BLaER1 treated with 17β-estradiol and CSF1 and Interleukin-3, amounts not matched to agents 10 nM and 100 nM (cell line): Measurements from ENCODE around the gene VPS54.
"Not testable (repeated sequence)": the region's sequence is repeated elsewhere in the genome, so short reads cannot be mapped to it uniquely, and the experiment has no call there.

Experiments used
- H3K27ac ChIP-seq, 11 experiments: shearing (Covaris generic); formaldehyde crosslinking; 2 replicates each; pipeline ENCODE4 v1.8.1; 2022
- H3K27me3 ChIP-seq, 11 experiments: shearing (Covaris generic); formaldehyde crosslinking; 2 replicates each; pipeline ENCODE4 v1.8.1; 2022
- H3K36me3 ChIP-seq, 11 experiments: shearing (Covaris generic); formaldehyde crosslinking; 2 replicates each; pipeline ENCODE4 v1.8.1; 2022
- H3K4me1 ChIP-seq, 10 experiments: shearing (Covaris generic); formaldehyde crosslinking; 2 replicates each; pipeline ENCODE4 v1.8.1; 2022
- H3K4me2 ChIP-seq, 11 experiments: shearing (Covaris generic); formaldehyde crosslinking; 2 replicates each; pipeline ENCODE4 v1.8.1; 2022
- H3K4me3 ChIP-seq, 10 experiments: shearing (Covaris generic); formaldehyde crosslinking; 2 replicates each; pipeline ENCODE4 v1.8.1; 2022
- H3K9ac ChIP-seq, 11 experiments: shearing (Covaris generic); formaldehyde crosslinking; 2 replicates each; pipeline ENCODE4 v1.8.1; 2022
- H3K9me3 ChIP-seq, 11 experiments: shearing (Covaris generic); formaldehyde crosslinking; replicated peaks in 1 of 11; 2 replicates each; pipeline ENCODE4 v1.8.1; 2022
- H4K20me1 ChIP-seq, 11 experiments: shearing (Covaris generic); formaldehyde crosslinking; 2 replicates each; pipeline ENCODE4 v1.8.1; 2022
- Cebpa-rat ChIP-seq, 11 experiments: shearing (Covaris generic); IDR thresholded peaks; 2 replicates each; pipeline ENCODE4 v1.8.1; 2022

Gene VPS54

DNA sequence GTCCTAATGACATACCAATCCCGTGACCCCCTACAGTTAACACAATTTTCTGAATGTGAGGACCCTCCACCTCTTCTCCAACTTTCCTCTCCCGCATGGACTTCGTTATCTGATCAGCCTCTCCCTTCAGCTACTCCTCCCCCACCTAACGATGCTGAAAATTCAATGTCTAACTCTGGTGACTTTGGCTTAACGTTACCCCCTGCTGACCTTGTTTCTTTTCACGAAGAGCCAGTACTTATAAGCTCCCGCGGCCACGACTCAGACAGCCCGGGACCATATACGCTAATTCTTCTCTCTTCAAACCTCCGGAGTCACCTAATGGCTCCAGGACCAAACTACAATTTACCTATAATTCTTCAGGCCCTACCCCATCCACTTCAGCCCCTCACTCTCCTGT lies 29.2 kb downstream of the VPS54 start:
- Histone ChIP-seq H3K9ac (no peak overlapping the region), H3K9me3 (peaks cover 34 to 48% (median 42%) of the 10 kb centered on the region in 11 experiments), H3K4me2 (no peak overlapping the region), H3K27ac (no peak overlapping the region), H4K20me1 (peaks cover 0 to 5% (median 0%) of the 10 kb centered on the region in 11 experiments; a peak in 2 of 22 replicates), H3K4me3 (no peak overlapping the region), H3K4me1 (peaks cover 0 to 22% (median 3%) of the 10 kb centered on the region in 10 experiments; a peak in 9 of 20 replicates), H3K27me3 (no peaks in the 10 kb centered on the region), H3K36me3 (peaks cover 8 to 43% (median 28%) of the 10 kb centered on the region in 11 experiments; a peak in 17 of 22 replicates)
- no peak for TF ChIP-seq Cebpa-rat (IDR thresholded peaks at IDR 0.05)

DNA sequence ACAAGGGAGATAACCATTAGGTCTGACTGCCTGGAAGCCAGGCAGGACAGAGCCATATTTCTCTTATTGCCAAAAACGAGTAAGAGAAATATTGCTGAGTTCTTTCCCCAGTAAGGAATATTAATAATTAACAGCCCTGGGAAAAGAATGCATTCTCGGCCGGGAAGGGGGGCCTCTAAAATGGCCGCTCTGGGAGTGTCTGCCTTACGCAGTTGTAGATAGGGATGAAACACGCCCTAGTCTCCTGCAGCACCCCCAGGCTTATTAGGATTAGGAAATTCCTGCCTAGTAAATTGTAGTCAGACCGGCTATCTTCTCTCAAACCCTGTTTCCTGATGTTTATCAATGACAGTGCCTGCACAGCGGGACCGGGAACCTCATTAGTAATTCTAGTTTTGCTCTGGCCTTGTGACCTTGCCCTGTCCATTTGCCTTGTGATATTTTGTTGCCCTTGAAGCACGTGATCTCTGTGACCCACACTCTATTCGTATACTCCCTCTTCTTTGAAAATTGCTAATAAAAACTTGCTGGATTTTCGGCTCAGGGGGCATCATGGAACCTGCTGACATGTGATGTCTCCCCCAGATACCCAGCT lies 30.3 kb downstream of the VPS54 start:
- H3K27me3 ChIP-seq, H3K4me3 ChIP-seq, H4K20me1 ChIP-seq, H3K4me2 ChIP-seq, H3K27ac ChIP-seq, H3K9ac ChIP-seq: not testable (repeated sequence)
- peaks cover 34 to 48% (median 42%) of the 10 kb centered on the region in 11 experiments for H3K9me3 ChIP-seq
- H3K36me3 ChIP-seq, result peaks cover 10 to 44% (median 29%) of the 10 kb centered on the region in 11 experiments; a peak in 19 of 22 replicates
- H3K4me1 ChIP-seq, result peaks cover 0 to 22% (median under 1%) of the 10 kb centered on the region in 10 experiments; a peak in 9 of 20 replicates

DNA sequence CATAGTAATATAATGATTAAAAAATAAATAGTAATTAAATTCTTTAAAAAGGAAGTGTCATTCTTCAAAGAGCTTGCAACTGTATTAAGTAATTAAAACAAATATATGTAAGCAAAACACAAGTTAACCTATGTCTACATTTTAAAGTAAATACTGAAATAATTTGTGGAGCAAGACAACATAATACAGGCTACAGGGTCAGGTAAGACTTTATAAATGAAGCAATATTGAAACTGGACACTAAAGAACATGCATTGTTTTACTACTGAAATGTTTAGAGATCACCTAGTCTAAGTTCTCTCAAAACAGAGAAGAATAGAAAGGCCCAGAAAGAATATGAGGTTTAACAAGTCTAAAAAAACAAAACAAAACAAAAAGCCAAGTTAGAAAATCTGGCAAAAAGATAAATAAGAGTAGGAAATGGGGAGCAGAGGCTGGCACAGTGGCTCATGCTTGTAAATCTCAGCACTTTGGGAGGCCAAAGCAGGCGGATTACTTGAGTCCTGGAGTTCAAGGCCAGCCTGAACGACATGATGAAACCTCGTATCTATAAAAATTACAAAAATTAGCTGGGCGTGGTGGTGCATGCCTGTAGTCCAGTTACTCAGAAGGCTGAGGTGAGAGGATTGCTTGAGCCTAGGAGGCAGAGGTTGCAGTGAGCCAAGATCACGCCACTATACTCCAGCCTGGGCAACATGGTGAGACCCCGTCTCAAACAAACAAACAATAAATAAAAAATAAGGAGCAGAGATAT lies 34.4 kb downstream of the VPS54 start:
- Histone ChIP-seq H4K20me1 (peaks cover 0 to 5% (median 0%) of the 10 kb centered on the region in 11 experiments; a peak in 2 of 22 replicates), H3K9me3 (peaks cover 11 to 17% (median 13%) of the 10 kb centered on the region in 11 experiments), H3K36me3 (peaks cover 31 to 55% (median 41%) of the 10 kb centered on the region in 11 experiments), H3K9ac (no peak overlapping the region), H3K27ac (peak overlapping the region in 2 of 11 experiments; percentile 44 to 51; a peak in 3 of 22 replicates), H3K4me3 (no peak overlapping the region), H3K4me2 (peak overlapping the region in 2 of 11 experiments; percentile 47 to 48; a peak in 3 of 22 replicates), H3K27me3 (no peaks in the 10 kb centered on the region), H3K4me1 (peaks cover 0 to 20% (median 0%) of the 10 kb centered on the region in 10 experiments; a peak in 5 of 20 replicates)
- TF ChIP-seq Cebpa-rat (IDR thresholded peaks at IDR 0.05), result no peak

DNA sequence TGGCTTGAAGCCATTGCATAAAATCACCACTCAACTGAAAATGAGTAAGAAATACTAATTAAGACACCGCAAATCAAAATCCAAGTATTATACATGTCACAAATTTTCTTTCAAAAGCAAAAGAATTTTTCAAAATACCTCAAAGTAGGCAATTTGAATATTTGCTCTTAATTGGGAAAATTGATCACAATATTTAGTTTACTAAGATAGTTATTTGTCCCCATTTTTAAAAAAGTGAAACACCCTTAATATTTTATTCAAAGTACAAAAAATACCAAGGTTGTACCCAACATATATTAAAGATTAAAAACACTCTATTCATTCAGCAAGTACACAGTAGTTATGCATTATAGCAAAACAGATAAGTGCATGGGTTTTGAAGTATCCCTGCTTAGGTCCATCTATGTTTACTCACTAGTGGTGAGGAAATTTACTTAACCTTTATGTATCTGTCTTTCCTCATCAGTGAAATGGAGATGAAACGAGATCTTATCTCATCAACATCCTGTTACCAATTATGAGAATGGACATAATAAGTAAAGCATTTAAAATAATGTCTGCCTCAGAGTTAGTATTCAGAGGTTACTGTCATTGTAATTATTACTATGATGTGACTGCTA lies 35.1 kb downstream of the VPS54 start:
- peaks cover 4 to 10% (median 6%) of the 10 kb centered on the region in 11 experiments for H3K9me3 ChIP-seq
- peaks cover 0 to 20% (median 0%) of the 10 kb centered on the region in 10 experiments; a peak in 5 of 20 replicates for H3K4me1 ChIP-seq
- H3K9ac ChIP-seq, result no peak overlapping the region
- H3K27me3 ChIP-seq, result no peaks in the 10 kb centered on the region
- H3K4me2 ChIP-seq, result no peak overlapping the region
- H3K36me3 ChIP-seq, result peaks cover 29 to 55% (median 46%) of the 10 kb centered on the region in 11 experiments
- TF ChIP-seq Cebpa-rat (IDR thresholded peaks at IDR 0.05), result no peak
- no peak overlapping the region for H3K4me3 ChIP-seq
- peaks cover 0 to 5% (median 0%) of the 10 kb centered on the region in 11 experiments; a peak in 2 of 22 replicates for H4K20me1 ChIP-seq
- H3K27ac ChIP-seq, result no peak overlapping the region

DNA sequence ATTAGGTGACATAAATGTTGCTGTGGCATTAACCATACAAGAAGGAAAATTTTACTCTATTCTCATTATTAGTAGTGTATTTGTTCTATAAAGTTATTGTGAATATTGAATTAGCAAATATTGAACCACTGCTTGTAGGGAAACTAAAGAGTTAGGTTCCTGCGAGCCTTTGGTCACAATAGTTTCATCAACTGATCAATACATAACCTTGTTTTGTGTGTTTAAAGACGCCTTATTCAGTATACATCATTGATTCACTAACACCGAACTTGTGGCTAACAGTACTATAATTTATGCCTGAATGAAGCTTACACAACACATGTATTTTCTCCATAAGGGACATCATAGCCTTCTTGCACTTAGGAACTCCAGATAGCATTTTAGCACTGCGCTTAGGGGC lies 36.9 kb downstream of the VPS54 start:
- H3K27me3 ChIP-seq, result no peaks in the 10 kb centered on the region
- H3K27ac ChIP-seq, result no peak overlapping the region
- H3K4me2 ChIP-seq, result no peak overlapping the region
- H3K4me3 ChIP-seq, result no peak overlapping the region
- peaks cover 32 to 60% (median 51%) of the 10 kb centered on the region in 11 experiments for H3K36me3 ChIP-seq
- TF ChIP-seq Cebpa-rat (IDR thresholded peaks at IDR 0.05), result no peak
- H4K20me1 ChIP-seq, result peaks cover 0 to 5% (median 0%) of the 10 kb centered on the region in 11 experiments; a peak in 2 of 22 replicates
- peaks cover 0 to 29% (median 0%) of the 10 kb centered on the region in 10 experiments; a peak in 5 of 20 replicates for H3K4me1 ChIP-seq
- H3K9me3 ChIP-seq, result no peaks in the 10 kb centered on the region
- no peak overlapping the region for H3K9ac ChIP-seq

DNA sequence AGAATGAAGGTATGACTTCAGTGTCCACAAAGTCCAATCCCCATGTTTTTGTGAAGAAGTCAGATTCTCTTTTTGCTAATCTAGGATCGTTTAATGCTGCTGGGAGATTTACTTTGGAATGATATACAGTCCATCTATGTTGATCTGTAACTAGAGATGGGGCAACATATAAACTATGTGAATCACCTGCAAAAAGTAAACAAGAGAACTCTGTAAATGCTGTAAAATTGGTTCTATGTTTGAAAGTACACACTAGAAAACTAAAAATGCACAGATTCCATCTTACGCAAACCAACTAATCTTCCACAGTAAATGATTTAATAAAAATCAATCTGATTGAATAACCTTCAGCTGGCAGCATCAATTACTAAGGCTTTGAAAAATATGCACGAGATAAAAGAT lies 37.5 kb downstream of the VPS54 start:
- no peak overlapping the region for H3K9ac ChIP-seq
- H3K4me2 ChIP-seq, result no peak overlapping the region
- no peak overlapping the region for H3K4me3 ChIP-seq
- no peak for TF ChIP-seq Cebpa-rat (IDR thresholded peaks at IDR 0.05)
- peaks cover 0 to 36% (median 0%) of the 10 kb centered on the region in 10 experiments; a peak in 5 of 20 replicates for H3K4me1 ChIP-seq
- H3K27me3 ChIP-seq, result no peaks in the 10 kb centered on the region
- peaks cover 32 to 62% (median 52%) of the 10 kb centered on the region in 11 experiments for H3K36me3 ChIP-seq
- H3K9me3 ChIP-seq, result no peaks in the 10 kb centered on the region
- H3K27ac ChIP-seq, result no peak overlapping the region
- H4K20me1 ChIP-seq, result peaks cover 0 to 5% (median 0%) of the 10 kb centered on the region in 11 experiments; a peak in 2 of 22 replicates

DNA sequence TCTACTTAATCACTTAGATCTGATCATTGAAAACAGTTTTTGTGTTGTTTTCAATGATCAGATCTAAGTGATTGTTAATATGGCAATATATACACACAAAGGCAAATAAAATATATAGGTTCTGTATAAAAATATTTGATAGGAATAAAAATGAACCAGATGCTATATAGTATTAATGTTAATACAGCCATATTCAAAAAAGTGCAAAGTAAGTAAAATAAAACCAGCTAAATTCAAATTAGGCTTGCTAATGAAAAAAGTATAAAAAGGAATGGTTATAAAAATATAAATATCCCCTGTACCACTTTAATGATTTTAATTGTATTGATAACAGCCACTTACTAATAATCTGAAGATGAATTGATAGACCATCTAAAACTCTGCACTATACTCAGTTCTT lies 38.4 kb downstream of the VPS54 start:
- H3K27me3 ChIP-seq, result no peaks in the 10 kb centered on the region
- H3K4me3 ChIP-seq, result no peak overlapping the region
- peaks cover 0 to 5% (median 0%) of the 10 kb centered on the region in 11 experiments; a peak in 1 of 22 replicates for H3K9me3 ChIP-seq
- peaks cover 0 to 29% (median 0%) of the 10 kb centered on the region in 10 experiments; a peak in 5 of 20 replicates for H3K4me1 ChIP-seq
- H3K9ac ChIP-seq, result no peak overlapping the region
- H3K4me2 ChIP-seq, result no peak overlapping the region
- H3K36me3 ChIP-seq, result peaks cover 37 to 71% (median 61%) of the 10 kb centered on the region in 11 experiments
- no peak for TF ChIP-seq Cebpa-rat (IDR thresholded peaks at IDR 0.05)
- no peak overlapping the region for H3K27ac ChIP-seq
- H4K20me1 ChIP-seq, result peaks cover 0 to 1% (median 0%) of the 10 kb centered on the region in 11 experiments; a peak in 2 of 22 replicates

DNA sequence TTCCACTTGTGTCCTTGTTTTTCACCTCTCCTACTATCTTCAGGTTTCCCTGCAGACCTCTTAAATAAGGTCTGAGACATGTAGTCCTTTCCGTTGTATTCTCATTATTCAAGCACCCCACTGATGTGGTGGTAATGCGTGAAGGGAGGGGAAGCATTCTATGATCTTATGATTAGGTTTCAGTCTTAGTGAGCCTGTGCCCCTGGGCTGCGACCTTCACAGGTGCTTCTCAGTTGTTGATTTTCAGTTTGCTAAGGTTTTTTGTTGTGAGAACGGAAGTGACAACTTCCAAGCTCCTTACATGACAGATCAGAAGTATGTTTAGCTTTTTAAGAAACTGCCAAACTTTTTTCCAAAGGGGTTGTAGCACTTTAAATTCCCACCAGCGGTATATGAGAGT lies 41.3 kb downstream of the VPS54 start:
- Histone ChIP-seq H3K27ac (no peak overlapping the region), H3K4me2 (peak overlapping the region in 2 of 11 experiments; percentile 21 to 38; a peak in 3 of 22 replicates), H3K9ac (peak overlapping the region in 1 of 11 experiments; percentile 9; a peak in 1 of 22 replicates), H3K4me1 (peaks cover 0 to 17% (median 0%) of the 10 kb centered on the region in 10 experiments; a peak in 4 of 20 replicates), H4K20me1 (no peaks in the 10 kb centered on the region), H3K4me3 (no peak overlapping the region), H3K27me3 (no peaks in the 10 kb centered on the region), H3K36me3 (peaks cover 49 to 85% (median 71%) of the 10 kb centered on the region in 11 experiments), H3K9me3 (peaks cover 0 to 9% (median 0%) of the 10 kb centered on the region in 11 experiments; a peak in 1 of 22 replicates)
- no peak for TF ChIP-seq Cebpa-rat (IDR thresholded peaks at IDR 0.05)
